Activated T-cell treated with anti-CD3 and anti-CD28 coated beads, Interleukin-2, amount 50 U/mL, for 24 hours (primary cell): ENCODE measurements around the gene TKT.

Experiments used
- DNase-seq: peaks from one replicate; pipeline ENCODE4 v3.0.0-alpha.2; 2020
- H3K27ac Mint-ChIP-seq: 2 replicates; pipeline ENCODE4 v1.8.0; 2020; ENCODE audit warnings: mild to moderate bottlenecking, mixed read lengths
- H3K27me3 Mint-ChIP-seq: 2 replicates; pipeline ENCODE4 v1.8.0; 2020; ENCODE audit warnings: mixed read lengths
- H3K36me3 Mint-ChIP-seq: 2 replicates; pipeline ENCODE4 v1.8.0; 2020; ENCODE audit warnings: low read depth, mixed read lengths
- H3K4me1 Mint-ChIP-seq: 2 replicates; pipeline ENCODE4 v1.8.0; 2020; ENCODE audit warnings: low read depth, mixed read lengths
- H3K4me3 Mint-ChIP-seq: 2 replicates; pipeline ENCODE4 v1.8.0; 2020; ENCODE audit warnings: mild to moderate bottlenecking, moderate library complexity, mixed read lengths
- H3K9me3 Mint-ChIP-seq: 2 replicates; pipeline ENCODE4 v1.8.0; 2020; ENCODE audit warnings: mixed read lengths

Gene TKT

GRCh38 chr3:53182764-53183355 is 73.0 kb downstream of the TKT start:
- no peak overlapping the region for H3K4me3 Mint-ChIP-seq
- H3K27ac Mint-ChIP-seq: no peak overlapping the region
- no peaks in the 10 kb centered on the region for H3K4me1 Mint-ChIP-seq
- H3K9me3 Mint-ChIP-seq: no peaks in the 10 kb centered on the region
- no peaks in the 10 kb centered on the region for H3K27me3 Mint-ChIP-seq
- peaks cover 77% of the 10 kb centered on the region for H3K36me3 Mint-ChIP-seq
- DNase-seq: no peak

GRCh38 chr3:53181528-53181927 is 74.3 kb downstream of the TKT start:
- Mint-ChIP-seq H3K27ac (no peak overlapping the region), H3K36me3 (peaks cover 71% of the 10 kb centered on the region), H3K4me1 (no peaks in the 10 kb centered on the region), H3K27me3 (no peaks in the 10 kb centered on the region), H3K9me3 (no peaks in the 10 kb centered on the region), H3K4me3 (no peak overlapping the region)
- DNase-seq: no peak

- Mint-ChIP-seq H3K4me1 (no peaks in the 10 kb centered on the region), H3K27ac (no peak overlapping the region), H3K36me3 (peaks cover 66% of the 10 kb centered on the region), H3K4me3 (no peak overlapping the region), H3K9me3 (no peaks in the 10 kb centered on the region), H3K27me3 (no peaks in the 10 kb centered on the region)
- no peak for DNase-seq
Observed at GRCh38 chr3:53181024-53181371, 74.8 kb downstream of the TKT start.

- no peak overlapping the region for H3K4me3 Mint-ChIP-seq
- no peak overlapping the region for H3K27ac Mint-ChIP-seq
- no peaks in the 10 kb centered on the region for H3K27me3 Mint-ChIP-seq
- DNase-seq: no peak
- no peaks in the 10 kb centered on the region for H3K9me3 Mint-ChIP-seq
- no peaks in the 10 kb centered on the region for H3K4me1 Mint-ChIP-seq
- peaks cover 62% of the 10 kb centered on the region for H3K36me3 Mint-ChIP-seq
Observed at GRCh38 chr3:53180305-53181023, 75.4 kb downstream of the TKT start.

GRCh38 chr3:53179580-53179979 is 76.2 kb downstream of the TKT start:
- H3K4me3 Mint-ChIP-seq: no peak overlapping the region
- peaks cover 53% of the 10 kb centered on the region for H3K36me3 Mint-ChIP-seq
- H3K4me1 Mint-ChIP-seq: no peaks in the 10 kb centered on the region
- H3K27ac Mint-ChIP-seq: no peak overlapping the region
- no peaks in the 10 kb centered on the region for H3K27me3 Mint-ChIP-seq
- no peak for DNase-seq
- no peaks in the 10 kb centered on the region for H3K9me3 Mint-ChIP-seq

GRCh38 chr3:53178246-53178645 is 77.6 kb downstream of the TKT start:
- H3K9me3 Mint-ChIP-seq: no peaks in the 10 kb centered on the region
- no peak overlapping the region for H3K27ac Mint-ChIP-seq
- H3K4me3 Mint-ChIP-seq: no peak overlapping the region

GRCh38 chr3:53175613-53176540 is 79.9 kb downstream of the TKT start:
- peaks cover 26% of the 10 kb centered on the region for H3K36me3 Mint-ChIP-seq
- H3K4me1 Mint-ChIP-seq: peaks cover 10% of the 10 kb centered on the region
- H3K27ac Mint-ChIP-seq: no peak overlapping the region

More at GRCh38 chr3:53178246-53178645, 77.6 kb downstream of the TKT start:
- Mint-ChIP-seq H3K36me3 (peaks cover 47% of the 10 kb centered on the region), H3K27me3 (no peaks in the 10 kb centered on the region), H3K4me1 (no peaks in the 10 kb centered on the region)
- DNase-seq: no peak

More at GRCh38 chr3:53175613-53176540, 79.9 kb downstream of the TKT start:
- no peaks in the 10 kb centered on the region for H3K27me3 Mint-ChIP-seq
- H3K4me3 Mint-ChIP-seq: no peak overlapping the region
- no peaks in the 10 kb centered on the region for H3K9me3 Mint-ChIP-seq
- DNase-seq: no peak
